Activated naive CD4-positive, alpha-beta T cell (primary cell): ENCODE data around the gene FAM107B.

Experiments
- DNase-seq, 4 experiments: peaks; one replicate each; lab custom pipeline; 2025; lab: John Stamatoyannopoulos, UW

The FAM107B gene

GRCh38 chr10:14489522-14490177 is 285.0 kb downstream of the FAM107B start:
- no peak for DNase-seq

DNA sequence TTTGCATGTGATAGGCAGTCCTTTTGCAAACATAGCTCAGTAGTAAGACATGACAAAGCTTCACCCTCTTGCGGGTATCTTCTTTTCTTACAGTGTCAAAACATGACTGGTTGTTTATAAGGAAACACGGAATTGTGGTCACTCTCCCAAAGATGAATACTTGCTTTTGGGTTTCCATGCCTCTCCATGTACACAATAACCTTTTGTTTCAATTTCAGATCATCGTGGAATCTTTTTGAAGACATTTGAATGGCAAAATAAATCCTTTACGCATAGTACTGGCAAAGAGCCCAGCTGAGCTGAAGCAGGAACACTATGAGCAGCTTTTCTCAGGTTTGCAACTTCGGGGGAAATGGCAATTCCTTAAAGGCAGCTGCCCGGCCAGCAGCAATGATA is 287.2 kb downstream of the FAM107B start:
- DNase-seq: no peak

GRCh38 chr10:14486777-14487487 is 287.8 kb downstream of the FAM107B start:
- no peak for DNase-seq

DNA sequence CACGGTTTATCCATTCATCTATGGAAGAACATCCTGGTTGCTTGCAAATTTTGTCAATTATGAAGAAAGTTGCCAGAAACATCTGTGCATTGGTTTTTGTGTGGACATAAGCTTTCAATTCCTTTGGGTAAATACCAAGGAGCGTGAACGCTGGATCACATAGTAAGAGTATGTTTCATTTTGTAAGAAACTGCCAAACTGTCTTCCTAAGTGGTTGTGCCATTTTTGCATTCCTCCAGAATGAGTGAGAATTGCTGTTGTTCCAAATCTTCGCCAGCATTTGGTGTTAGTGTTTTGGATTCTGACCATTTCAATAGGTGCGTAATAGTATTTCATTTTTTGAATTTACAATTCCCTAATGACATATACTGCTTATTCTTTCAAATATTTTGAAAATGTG is 288.7 kb downstream of the FAM107B start:
- no peak for DNase-seq

GRCh38 chr10:14483417-14483816 is 291.3 kb downstream of the FAM107B start:
- DNase-seq: no peak

- DNase-seq: no peak
These were observed 292.9 kb downstream of the FAM107B start for GRCh38 chr10:14481752-14482151.

DNA sequence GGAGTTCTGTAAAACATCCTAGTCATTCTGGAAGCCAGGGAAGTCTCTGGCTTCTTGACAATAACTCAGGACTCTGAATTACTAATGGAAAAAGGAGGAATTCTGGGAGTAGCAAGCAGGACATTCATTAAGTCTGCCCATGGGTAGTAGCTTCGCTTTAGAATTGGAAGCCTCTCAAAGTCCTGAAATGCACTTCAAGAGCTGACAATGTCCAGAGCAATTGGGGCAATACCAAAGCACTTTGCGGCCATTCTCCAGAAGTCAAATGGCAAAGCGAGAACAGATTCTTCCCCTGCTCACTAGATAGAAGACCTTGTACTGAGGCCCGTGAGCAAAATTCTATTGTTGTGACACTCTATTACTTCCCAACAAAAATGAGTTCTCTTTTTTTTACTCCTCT is 293.7 kb downstream of the FAM107B start:
- no peak for DNase-seq

DNA sequence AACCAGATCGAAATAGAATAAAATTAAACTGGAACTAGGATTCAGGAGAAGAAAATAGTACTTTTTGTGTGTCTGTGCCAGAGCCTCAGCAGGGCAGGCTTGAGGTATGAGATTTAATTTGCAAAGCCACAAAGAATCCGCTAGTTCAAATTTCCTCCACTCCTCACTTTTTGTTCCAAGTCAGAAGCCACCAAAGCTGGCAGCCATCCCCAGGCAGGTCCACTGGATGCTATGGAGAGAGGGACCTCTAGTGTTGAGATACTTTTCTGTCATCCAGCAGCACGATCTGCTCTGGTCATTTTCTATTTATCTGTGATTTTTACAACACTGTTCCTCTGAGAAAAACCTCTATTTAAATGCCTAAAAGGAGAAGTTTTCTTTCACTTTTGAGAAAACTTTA is 296.1 kb downstream of the FAM107B start:
- no peak for DNase-seq

DNA sequence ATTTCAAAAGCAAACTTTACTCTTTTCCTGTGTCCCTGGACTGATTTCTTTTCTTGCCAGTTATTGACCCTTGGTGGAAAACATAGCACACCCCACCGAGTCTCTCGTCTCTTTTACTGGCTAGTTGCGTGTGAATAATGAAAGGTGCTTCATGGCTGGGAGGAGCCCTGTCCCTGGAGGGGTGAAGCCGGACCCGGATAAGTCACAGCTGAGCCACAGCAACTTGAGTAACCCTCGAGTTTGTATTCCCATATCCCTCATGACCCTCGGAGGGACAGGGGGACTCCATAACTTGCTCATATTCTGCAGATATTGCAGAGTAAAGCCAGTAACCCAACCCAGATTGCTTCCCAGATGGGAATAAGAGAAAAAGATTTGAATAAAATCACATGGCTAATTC is 296.5 kb downstream of the FAM107B start:
- no peak for DNase-seq

DNA sequence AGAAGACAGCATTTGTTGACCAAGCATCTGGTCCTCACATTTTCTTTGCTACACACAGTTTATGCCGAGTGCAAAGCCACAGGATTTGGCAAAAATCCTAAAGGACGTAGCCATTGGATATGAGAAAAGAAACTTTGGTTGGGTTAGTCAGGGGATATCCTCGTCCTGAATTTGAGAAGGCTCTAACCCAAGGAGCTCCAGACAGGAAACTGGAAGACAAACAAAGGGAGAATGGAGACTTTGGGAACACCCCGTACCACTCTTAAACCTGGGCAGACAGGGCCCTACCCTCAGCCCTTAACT is 297.3 kb downstream of the FAM107B start:
- DNase-seq: no peak

GRCh38 chr10:14476641-14477407 is 297.9 kb downstream of the FAM107B start:
- no peak for DNase-seq

DNA sequence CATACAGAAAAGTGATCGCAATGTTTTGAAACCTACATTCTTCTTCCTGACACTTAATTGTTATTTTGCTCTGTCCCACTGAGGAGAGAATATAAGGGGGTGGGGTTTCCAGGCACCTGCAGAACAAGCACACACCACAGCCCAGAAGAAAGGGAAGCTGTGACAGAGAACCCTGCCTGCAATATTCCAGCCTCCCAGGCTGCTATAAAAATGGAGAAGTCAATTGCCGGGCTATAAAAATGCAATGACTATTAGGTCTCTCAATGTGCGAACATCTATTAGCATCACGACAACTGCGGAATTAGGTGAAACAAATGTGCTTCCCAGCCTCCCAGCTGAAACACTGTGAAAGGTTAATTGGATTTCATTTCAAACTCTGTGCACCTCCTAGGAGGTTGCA is 298.7 kb downstream of the FAM107B start:
- no peak for DNase-seq

DNA sequence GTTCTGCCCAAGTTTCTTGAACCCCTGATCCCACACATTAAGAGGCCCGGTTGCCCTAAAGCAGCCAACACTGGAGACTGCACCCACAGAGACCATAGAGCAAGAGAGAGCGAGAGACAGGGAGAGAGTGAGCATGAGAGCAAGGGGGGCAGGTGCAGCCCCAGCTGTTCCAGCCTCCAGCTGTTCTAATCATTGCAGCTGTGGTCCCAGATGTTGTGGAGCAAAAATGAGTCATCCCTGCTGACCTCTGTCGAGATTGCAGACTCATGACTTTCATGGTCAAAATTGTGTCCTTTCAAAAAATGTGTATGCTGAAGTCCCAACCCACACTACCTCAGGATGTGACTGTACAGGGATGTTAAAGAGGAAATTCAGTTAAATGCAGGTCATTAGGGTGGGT is 300.0 kb downstream of the FAM107B start:
- no peak for DNase-seq

- no peak for DNase-seq
These were observed 303.8 kb downstream of the FAM107B start for GRCh38 chr10:14470920-14471319.

GRCh38 chr10:14468726-14469125 is 306.0 kb downstream of the FAM107B start:
- DNase-seq: no peak
